Loucy (cell line): ENCODE results near the gene STAT3.

Source experiments
- H2AFZ ChIP-seq: fragments of 200-600 bp; sonication (generic); 2 replicates; pipeline ENCODE4 v1.6.0; 2016; ENCODE audit warnings: antibody characterized with exemption, mild to moderate bottlenecking, low read length, moderate library complexity
- H3F3A ChIP-seq: fragments of 200-600 bp; 2 replicates; pipeline ENCODE4 v1.6.0; 2016; ENCODE audit warnings: antibody characterized with exemption, low read depth, mild to moderate bottlenecking
- H3K27me3 ChIP-seq: fragments of 200-600 bp; sonication (generic); 2 replicates; pipeline ENCODE4 v1.6.1; 2014; ENCODE audit warnings: low read length, mild to moderate bottlenecking; ENCODE audit not compliant: insufficient read depth, poor library complexity, severe bottlenecking
- H3K36me3 ChIP-seq: fragments of 200-600 bp; sonication (generic); 2 replicates; pipeline ENCODE4 v1.6.1; 2016; ENCODE audit warnings: low read length; ENCODE audit not compliant: insufficient read depth
- H3K4me1 ChIP-seq: fragments of 200-600 bp; sonication (generic); 2 replicates; pipeline ENCODE4 v1.5.1; 2014; ENCODE audit warnings: low read length, mild to moderate bottlenecking; ENCODE audit not compliant: insufficient read depth, poor library complexity, severe bottlenecking
- H3K4me2 ChIP-seq: fragments of 200-600 bp; sonication (generic); 2 replicates; pipeline ENCODE4 v1.6.0; 2014; ENCODE audit warnings: antibody characterized with exemption, low read length, low read depth, mild to moderate bottlenecking; ENCODE audit not compliant: poor library complexity, severe bottlenecking
- H3K4me3 ChIP-seq: fragments of 200-600 bp; sonication (generic); 2 replicates; pipeline ENCODE4 v1.5.1; 2014; ENCODE audit warnings: low read length, mild to moderate bottlenecking, mixed read lengths; ENCODE audit not compliant: poor library complexity, severe bottlenecking
- H3K79me2 ChIP-seq: fragments of 200-600 bp; sonication (generic); 2 replicates; pipeline ENCODE4 v1.6.1; 2014; ENCODE audit warnings: low read length; ENCODE audit not compliant: insufficient read depth
- H3K9ac ChIP-seq: fragments of 200-600 bp; sonication (generic); 2 replicates; pipeline ENCODE4 v1.6.0; 2014; ENCODE audit warnings: mild to moderate bottlenecking, low read depth, low read length, moderate library complexity; ENCODE audit not compliant: poor library complexity, severe bottlenecking
- H3K9me2 ChIP-seq: fragments of 200-600 bp; sonication (generic); replicated peaks from 2 replicates; pipeline ENCODE4 v1.6.1; 2016; ENCODE audit warnings: low read depth, low read length, mixed read lengths
- H3K9me3 ChIP-seq: fragments of 200-600 bp; sonication (generic); 2 replicates; pipeline ENCODE4 v1.6.1; 2014; ENCODE audit warnings: mild to moderate bottlenecking, antibody characterized with exemption, low read length, low read depth; ENCODE audit not compliant: insufficient read depth
- H4K20me1 ChIP-seq: fragments of 200-600 bp; sonication (generic); 2 replicates; pipeline ENCODE4 v1.6.0; 2014; ENCODE audit warnings: antibody characterized with exemption, low read length, mild to moderate bottlenecking; ENCODE audit not compliant: insufficient read depth, poor library complexity, severe bottlenecking
- EZH2phosphoT487 ChIP-seq: fragments of 200-600 bp; IDR thresholded peaks from 2 replicates; pipeline ENCODE4 v1.6.1; 2018; ENCODE audit warnings: antibody characterized with exemption, mild to moderate bottlenecking, moderate library complexity, borderline replicate concordance
- TF ChIP-seq, protein P1 (sequence below): fragments of 200-600 bp; sonication (generic); conservative IDR thresholded peaks from 2 replicates; pipeline ENCODE4 v1.5.1; 2014; ENCODE audit warnings: mild to moderate bottlenecking, antibody characterized with exemption, low read length

STAT3 gene

DNA sequence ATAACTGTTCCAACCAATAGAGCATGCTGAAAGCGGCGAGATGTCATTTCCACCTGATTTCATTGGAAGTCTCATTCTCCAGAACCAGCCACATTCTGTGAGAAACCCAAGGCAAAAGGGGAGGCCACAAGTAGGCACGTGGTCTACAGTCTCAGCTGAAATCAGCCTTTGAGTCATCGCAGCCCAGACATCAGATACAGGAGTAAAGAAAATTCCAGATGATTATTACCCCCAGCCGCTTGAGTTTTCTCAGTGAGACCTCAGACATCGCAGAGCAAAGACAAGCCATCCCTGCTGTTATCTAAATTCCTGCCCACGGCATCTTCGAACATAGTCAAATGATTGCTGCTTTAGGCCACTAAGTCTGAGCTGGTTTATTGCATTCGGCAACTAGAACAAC is 23.1 kb downstream of the STAT3 start:
- Histone ChIP-seq H3K9me3 (no peaks in the 10 kb centered on the region), H3K27me3 (no peaks in the 10 kb centered on the region), H3K9ac (no peak overlapping the region), H3K79me2 (peaks cover 94% of the 10 kb centered on the region), H3K4me2 (no peak overlapping the region), H3K9me2 (no peaks in the 10 kb centered on the region), H3F3A (no peaks in the 10 kb centered on the region), H2AFZ (no peak overlapping the region), H3K36me3 (no peaks in the 10 kb centered on the region), H3K4me3 (no peak overlapping the region), H4K20me1 (peaks cover 15% of the 10 kb centered on the region), H3K4me1 (peaks cover 9% of the 10 kb centered on the region)
- TF ChIP-seq, protein P1, sequence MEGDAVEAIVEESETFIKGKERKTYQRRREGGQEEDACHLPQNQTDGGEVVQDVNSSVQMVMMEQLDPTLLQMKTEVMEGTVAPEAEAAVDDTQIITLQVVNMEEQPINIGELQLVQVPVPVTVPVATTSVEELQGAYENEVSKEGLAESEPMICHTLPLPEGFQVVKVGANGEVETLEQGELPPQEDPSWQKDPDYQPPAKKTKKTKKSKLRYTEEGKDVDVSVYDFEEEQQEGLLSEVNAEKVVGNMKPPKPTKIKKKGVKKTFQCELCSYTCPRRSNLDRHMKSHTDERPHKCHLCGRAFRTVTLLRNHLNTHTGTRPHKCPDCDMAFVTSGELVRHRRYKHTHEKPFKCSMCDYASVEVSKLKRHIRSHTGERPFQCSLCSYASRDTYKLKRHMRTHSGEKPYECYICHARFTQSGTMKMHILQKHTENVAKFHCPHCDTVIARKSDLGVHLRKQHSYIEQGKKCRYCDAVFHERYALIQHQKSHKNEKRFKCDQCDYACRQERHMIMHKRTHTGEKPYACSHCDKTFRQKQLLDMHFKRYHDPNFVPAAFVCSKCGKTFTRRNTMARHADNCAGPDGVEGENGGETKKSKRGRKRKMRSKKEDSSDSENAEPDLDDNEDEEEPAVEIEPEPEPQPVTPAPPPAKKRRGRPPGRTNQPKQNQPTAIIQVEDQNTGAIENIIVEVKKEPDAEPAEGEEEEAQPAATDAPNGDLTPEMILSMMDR = no peak
- TF ChIP-seq EZH2phosphoT487 = no peak

DNA sequence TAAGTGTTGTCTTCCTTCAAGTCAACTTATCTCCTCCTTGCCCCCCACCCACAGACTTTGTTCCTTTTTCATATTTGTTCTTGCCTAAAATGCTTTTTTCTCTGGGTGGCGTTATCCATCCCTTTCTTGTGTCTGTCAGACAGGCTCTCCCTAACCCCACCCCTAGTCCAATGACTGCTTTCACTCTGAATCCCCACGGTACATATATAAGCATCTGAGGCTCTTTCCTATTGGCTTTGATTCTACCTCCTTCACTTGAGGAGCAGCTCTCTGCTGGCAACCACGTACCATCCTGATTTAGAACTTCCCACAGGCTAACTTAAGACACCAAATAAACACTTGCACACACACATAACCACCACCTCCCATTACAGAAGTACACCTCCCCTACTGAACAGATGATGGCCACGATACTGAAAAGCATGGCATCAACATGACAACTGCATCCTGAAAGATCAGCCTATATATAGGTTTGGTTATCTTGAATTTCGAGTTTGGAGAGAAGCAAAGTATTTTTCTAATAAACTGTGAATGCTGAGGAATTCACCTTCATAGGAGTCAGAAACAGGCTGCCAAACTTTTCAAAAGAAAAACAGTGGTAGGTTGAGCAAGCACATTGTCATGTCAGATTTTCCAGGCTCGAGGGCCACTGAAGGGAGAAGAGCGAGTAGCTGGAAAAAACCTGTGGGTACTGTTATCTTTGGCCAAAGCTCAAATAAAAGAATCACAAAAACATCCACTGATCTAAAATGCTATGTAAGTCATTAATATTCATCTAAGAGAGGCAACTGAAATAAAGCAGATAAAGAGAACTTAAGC is 24.3 kb downstream of the STAT3 start:
- H3K9me2 ChIP-seq = no peaks in the 10 kb centered on the region
- TF ChIP-seq EZH2phosphoT487 = no peak
- TF ChIP-seq, protein P1 = no peak
- no peak overlapping the region for H3K4me2 ChIP-seq
- peaks cover 94% of the 10 kb centered on the region for H3K79me2 ChIP-seq
- no peak overlapping the region for H2AFZ ChIP-seq
- peaks cover 9% of the 10 kb centered on the region for H3K4me1 ChIP-seq
- H3K9me3 ChIP-seq = no peaks in the 10 kb centered on the region
- H3K36me3 ChIP-seq = no peaks in the 10 kb centered on the region; the same call in 1 of the 2 replicates
- peaks cover 18% of the 10 kb centered on the region for H4K20me1 ChIP-seq
- H3K27me3 ChIP-seq = no peaks in the 10 kb centered on the region
- no peak overlapping the region for H3K4me3 ChIP-seq
- H3K9ac ChIP-seq = no peak overlapping the region
- H3F3A ChIP-seq = no peaks in the 10 kb centered on the region

DNA sequence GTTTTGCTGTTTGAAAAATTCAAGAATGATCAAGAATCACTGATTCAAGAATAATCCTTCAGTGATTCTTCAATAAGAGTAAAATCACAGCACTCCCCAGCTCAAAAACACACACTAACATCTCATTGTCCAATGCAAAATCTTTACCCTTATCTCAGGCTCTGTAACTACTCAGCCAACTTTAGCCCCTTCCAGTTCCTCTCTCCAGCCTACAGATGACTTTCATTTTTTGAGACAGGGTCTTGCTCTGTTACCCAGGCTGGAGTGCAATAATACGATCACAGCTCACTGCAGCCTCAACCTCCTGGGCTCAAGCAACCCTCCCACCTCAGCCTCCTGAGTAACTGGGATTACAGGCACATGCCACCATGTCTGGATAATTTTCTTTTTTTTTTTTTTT is 25.0 kb downstream of the STAT3 start:
- Histone ChIP-seq H3K36me3 (no peaks in the 10 kb centered on the region; the same call in 1 of the 2 replicates), H3K9me3 (no peaks in the 10 kb centered on the region), H2AFZ (no peak overlapping the region), H3K4me1 (peaks cover 5% of the 10 kb centered on the region), H3K4me3 (no peak overlapping the region), H3F3A (no peaks in the 10 kb centered on the region), H3K9me2 (no peaks in the 10 kb centered on the region), H4K20me1 (peaks cover 20% of the 10 kb centered on the region), H3K4me2 (no peak overlapping the region), H3K9ac (no peak overlapping the region), H3K27me3 (no peaks in the 10 kb centered on the region), H3K79me2 (peaks cover 96% of the 10 kb centered on the region)
- no peak for TF ChIP-seq EZH2phosphoT487
- TF ChIP-seq, protein P1 = no peak
